ENCODE results near the gene CELF4. TPM values are rescaled to one million over a fixed set of nuclear protein-coding genes. Genes with fewer than 3 reads are reported as not detected.

The CELF4 gene
- polyA plus RNA-seq, 5 donors, result 7.1 to 8.8 (median 8.5) TPM

GRCh38 chr18:37495354-37495753 is 70.2 kb downstream of the CELF4 start:
- no peak for DNase-seq

- DNase-seq, result no peak
These were observed 71.2 kb downstream of the CELF4 start for GRCh38 chr18:37494406-37494805.

GRCh38 chr18:37493352-37493935 is 72.2 kb downstream of the CELF4 start:
- no peak for DNase-seq

- DNase-seq, result no peak
These were observed 72.6 kb downstream of the CELF4 start for GRCh38 chr18:37492952-37493351.

- DNase-seq, result no peak
These were observed 74.1 kb downstream of the CELF4 start for GRCh38 chr18:37491526-37491925.

- no peak for DNase-seq
These were observed 75.6 kb downstream of the CELF4 start for GRCh38 chr18:37489998-37490397.

GRCh38 chr18:37489011-37489410 is 76.6 kb downstream of the CELF4 start:
- no peak for DNase-seq

- DNase-seq, result no peak
These were observed 78.2 kb downstream of the CELF4 start for GRCh38 chr18:37487400-37487867.

- DNase-seq, result no peak
These were observed 78.8 kb downstream of the CELF4 start for GRCh38 chr18:37486848-37487247.

GRCh38 chr18:37484983-37485834 is 80.4 kb downstream of the CELF4 start:
- DNase-seq, result no peak

- DNase-seq, result no peak
These were observed 81.4 kb downstream of the CELF4 start for GRCh38 chr18:37483984-37484819.

GRCh38 chr18:37483221-37483971 is 82.2 kb downstream of the CELF4 start:
- DNase-seq, result no peak

GRCh38 chr18:37482433-37482832 is 83.2 kb downstream of the CELF4 start:
- DNase-seq, result no peak

GRCh38 chr18:37482002-37482401 is 83.6 kb downstream of the CELF4 start:
- DNase-seq, result no peak

GRCh38 chr18:37481491-37481890 is 84.1 kb downstream of the CELF4 start:
- no peak for DNase-seq

GRCh38 chr18:37481072-37481471 is 84.5 kb downstream of the CELF4 start:
- DNase-seq, result no peak

- no peak for DNase-seq
These were observed 88.8 kb downstream of the CELF4 start for GRCh38 chr18:37476611-37477295.

GRCh38 chr18:37476182-37476581 is 89.4 kb downstream of the CELF4 start:
- DNase-seq, result no peak

- DNase-seq, result no peak
These were observed 92.3 kb downstream of the CELF4 start for GRCh38 chr18:37473195-37473840.

- no peak for DNase-seq
These were observed 94.0 kb downstream of the CELF4 start for GRCh38 chr18:37471637-37472036.
